OCI-LY3 (cell line): ENCODE results near the gene RBMS3.
A peak's percentile ranks its signal among the peaks of the same experiment; 100 is the strongest.

Experiments used
- H2AFZ ChIP-seq: fragments of 200-600, 300-600 bp; shearing (Covaris generic); 2 replicates; pipeline ENCODE4 v1.6.0; 2014; ENCODE audit warnings: antibody characterized with exemption, low read depth, low read length
- H3K27ac ChIP-seq: fragments of 200-600, 300-600 bp; sonication (generic); 2 replicates; pipeline ENCODE4 v1.5.1; 2014; ENCODE audit warnings: mild to moderate bottlenecking, low read length, moderate library complexity, mixed read lengths
- H3K27me3 ChIP-seq: fragments of 200-600, 300-600 bp; sonication (generic); 2 replicates; pipeline ENCODE4 v1.6.1; 2014; ENCODE audit warnings: low read depth, low read length, mixed read lengths
- H3K36me3 ChIP-seq: fragments of 200-600, 300-600 bp; sonication (generic); replicated peaks from 2 replicates; pipeline ENCODE3; 2014; ENCODE audit warnings: low read depth, low read length, mixed read lengths
- H3K4me1 ChIP-seq: fragments of 300-600, 200-600 bp; sonication (generic); 2 replicates; pipeline ENCODE4 v1.6.1; 2014; ENCODE audit warnings: low read length, mixed read lengths
- H3K4me2 ChIP-seq: fragments of 200-600, 300-600 bp; sonication (generic); 2 replicates; pipeline ENCODE4 v1.6.1; 2014; ENCODE audit warnings: low read length, mixed read lengths
- H3K4me3 ChIP-seq: fragments of 300-600, 200-600 bp; sonication (generic); 2 replicates; pipeline ENCODE4 v1.5.1; 2014; ENCODE audit warnings: antibody characterized with exemption, mild to moderate bottlenecking, low read length, moderate library complexity
- H3K79me2 ChIP-seq: fragments of 300-600, 200-600 bp; shearing (Covaris generic); 2 replicates; pipeline ENCODE4 v1.6.1; 2014; ENCODE audit warnings: mild to moderate bottlenecking, low read length, mixed read lengths
- H3K9ac ChIP-seq: fragments of 300-600, 200-600 bp; shearing (Covaris generic); 2 replicates; pipeline ENCODE4 v1.6.0; 2014; ENCODE audit warnings: mild to moderate bottlenecking, low read length, moderate library complexity
- H3K9me3 ChIP-seq: fragments of 200-600, 300-600 bp; shearing (Covaris generic); 2 replicates; pipeline ENCODE4 v1.6.1; 2014; ENCODE audit warnings: low read length, mixed read lengths; ENCODE audit not compliant: insufficient read depth
- H4K20me1 ChIP-seq: fragments of 200-600, 300-600 bp; sonication (generic); 2 replicates; pipeline ENCODE4 v1.6.1; 2016; ENCODE audit warnings: low read length, mixed read lengths; ENCODE audit not compliant: insufficient read depth
- EZH2phosphoT487 ChIP-seq: fragments of 200-600 bp; shearing (Covaris generic); IDR thresholded peaks from 2 replicates; pipeline ENCODE4 v1.6.1; 2018; ENCODE audit warnings: antibody characterized with exemption, mixed run types, low read depth
- TF ChIP-seq, protein P1 (sequence below): fragments of 200-600, 300-600 bp; sonication (generic); IDR thresholded peaks from 2 replicates; pipeline ENCODE4 v1.5.1; 2014; ENCODE audit warnings: antibody characterized with exemption, low read length, low read depth

The RBMS3 gene

DNA sequence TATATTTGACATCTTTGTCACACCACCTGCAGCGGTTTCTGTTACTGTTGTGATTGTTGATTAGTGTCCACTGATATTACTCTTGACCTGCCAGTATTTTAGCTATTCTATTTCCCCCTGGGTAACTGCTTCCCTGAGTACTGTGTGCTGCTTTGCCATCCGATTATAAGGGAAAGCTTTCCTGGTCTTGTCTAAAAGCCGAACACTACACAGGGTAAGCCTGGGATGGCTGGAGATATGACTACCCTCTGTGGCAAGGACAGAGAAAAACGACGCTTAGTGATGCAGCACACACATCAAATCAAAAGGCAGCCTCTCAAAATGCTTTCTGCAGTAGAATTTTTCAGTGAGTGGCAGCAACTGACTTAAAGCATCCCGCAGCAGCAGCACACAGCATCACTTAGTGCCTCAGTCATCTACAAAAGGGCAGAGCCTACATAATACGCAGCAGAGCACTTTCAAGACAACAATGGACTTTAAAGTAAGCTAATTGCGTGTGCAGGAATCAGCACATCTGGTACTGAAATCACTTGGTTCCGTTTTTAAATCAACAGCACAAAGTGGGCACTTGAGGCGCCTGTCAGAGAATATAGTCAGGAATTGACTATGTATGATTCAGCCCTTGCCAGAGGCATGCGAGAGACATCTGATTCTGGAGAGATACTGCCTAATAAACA is 669.2 kb downstream of the RBMS3 start:
- Histone ChIP-seq H3K4me1 (no peaks in the 10 kb centered on the region), H3K9ac (no peak overlapping the region), H3K79me2 (no peaks in the 10 kb centered on the region), H3K27ac (no peak overlapping the region), H3K9me3 (no peaks in the 10 kb centered on the region), H3K36me3 (no peaks in the 10 kb centered on the region), H2AFZ (no peak overlapping the region), H3K4me3 (no peak overlapping the region), H3K27me3 (peaks cover 9% of the 10 kb centered on the region; the same call in 1 of the 2 replicates), H4K20me1 (no peaks in the 10 kb centered on the region), H3K4me2 (peak overlapping the region; percentile 9; the same call in 1 of the 2 replicates)
- TF ChIP-seq, protein P1, sequence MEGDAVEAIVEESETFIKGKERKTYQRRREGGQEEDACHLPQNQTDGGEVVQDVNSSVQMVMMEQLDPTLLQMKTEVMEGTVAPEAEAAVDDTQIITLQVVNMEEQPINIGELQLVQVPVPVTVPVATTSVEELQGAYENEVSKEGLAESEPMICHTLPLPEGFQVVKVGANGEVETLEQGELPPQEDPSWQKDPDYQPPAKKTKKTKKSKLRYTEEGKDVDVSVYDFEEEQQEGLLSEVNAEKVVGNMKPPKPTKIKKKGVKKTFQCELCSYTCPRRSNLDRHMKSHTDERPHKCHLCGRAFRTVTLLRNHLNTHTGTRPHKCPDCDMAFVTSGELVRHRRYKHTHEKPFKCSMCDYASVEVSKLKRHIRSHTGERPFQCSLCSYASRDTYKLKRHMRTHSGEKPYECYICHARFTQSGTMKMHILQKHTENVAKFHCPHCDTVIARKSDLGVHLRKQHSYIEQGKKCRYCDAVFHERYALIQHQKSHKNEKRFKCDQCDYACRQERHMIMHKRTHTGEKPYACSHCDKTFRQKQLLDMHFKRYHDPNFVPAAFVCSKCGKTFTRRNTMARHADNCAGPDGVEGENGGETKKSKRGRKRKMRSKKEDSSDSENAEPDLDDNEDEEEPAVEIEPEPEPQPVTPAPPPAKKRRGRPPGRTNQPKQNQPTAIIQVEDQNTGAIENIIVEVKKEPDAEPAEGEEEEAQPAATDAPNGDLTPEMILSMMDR = no peak
- TF ChIP-seq EZH2phosphoT487 = no peak

DNA sequence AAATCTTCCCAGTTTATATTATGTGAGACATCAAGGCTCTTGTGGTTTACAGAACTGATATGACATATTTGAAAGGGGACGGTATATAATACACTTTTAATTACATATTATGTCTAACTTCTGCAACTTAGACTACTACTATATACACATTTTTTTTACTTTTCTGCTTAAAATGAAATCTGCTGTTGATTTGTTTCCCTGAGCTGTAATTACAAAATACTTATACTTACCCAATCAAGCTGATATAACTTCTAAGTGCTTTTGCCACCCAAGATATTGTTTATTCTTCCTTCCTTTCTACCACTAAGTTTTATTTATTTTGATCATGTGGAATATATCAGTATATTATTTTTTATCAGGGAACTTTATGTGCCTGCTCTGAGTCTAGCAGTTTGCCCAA is 671.6 kb downstream of the RBMS3 start:
- H3K4me3 ChIP-seq = no peak overlapping the region
- TF ChIP-seq, protein P1 = no peak
- TF ChIP-seq EZH2phosphoT487 = no peak
- no peaks in the 10 kb centered on the region for H3K36me3 ChIP-seq
- no peak overlapping the region for H2AFZ ChIP-seq
- H4K20me1 ChIP-seq = no peaks in the 10 kb centered on the region
- no peak overlapping the region for H3K4me2 ChIP-seq
- H3K27ac ChIP-seq = no peak overlapping the region
- H3K27me3 ChIP-seq = peaks cover 9% of the 10 kb centered on the region; the same call in 1 of the 2 replicates
- H3K4me1 ChIP-seq = no peaks in the 10 kb centered on the region
- H3K9me3 ChIP-seq = no peaks in the 10 kb centered on the region
- H3K79me2 ChIP-seq = no peaks in the 10 kb centered on the region
- no peak overlapping the region for H3K9ac ChIP-seq

DNA sequence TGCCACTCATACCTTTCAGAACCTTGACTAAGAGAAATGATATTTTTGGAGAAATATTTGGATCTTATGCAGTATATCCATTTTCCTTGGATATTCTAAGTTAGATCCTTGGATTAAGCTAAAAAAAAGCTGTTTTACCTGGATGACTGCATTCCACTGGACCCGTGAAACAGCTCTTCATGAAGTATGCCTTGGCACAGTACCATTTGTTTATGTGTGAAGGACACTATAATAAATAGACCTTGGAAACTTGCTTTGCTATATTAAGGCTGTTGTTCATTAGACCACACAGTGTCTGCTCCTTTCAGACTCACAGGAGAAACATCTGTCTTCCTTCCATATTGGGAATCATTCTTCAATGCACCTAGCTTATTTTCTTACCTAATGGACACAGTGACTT is 674.5 kb downstream of the RBMS3 start:
- Histone ChIP-seq H3K27me3 (peaks cover 9% of the 10 kb centered on the region; the same call in 1 of the 2 replicates), H4K20me1 (no peaks in the 10 kb centered on the region), H3K79me2 (no peaks in the 10 kb centered on the region), H3K4me2 (no peak overlapping the region), H3K4me1 (no peaks in the 10 kb centered on the region), H3K9me3 (no peaks in the 10 kb centered on the region), H3K9ac (no peak overlapping the region), H3K27ac (no peak overlapping the region), H3K36me3 (no peaks in the 10 kb centered on the region), H2AFZ (no peak overlapping the region), H3K4me3 (no peak overlapping the region)
- TF ChIP-seq, protein P1 = no peak
- TF ChIP-seq EZH2phosphoT487 = no peak

DNA sequence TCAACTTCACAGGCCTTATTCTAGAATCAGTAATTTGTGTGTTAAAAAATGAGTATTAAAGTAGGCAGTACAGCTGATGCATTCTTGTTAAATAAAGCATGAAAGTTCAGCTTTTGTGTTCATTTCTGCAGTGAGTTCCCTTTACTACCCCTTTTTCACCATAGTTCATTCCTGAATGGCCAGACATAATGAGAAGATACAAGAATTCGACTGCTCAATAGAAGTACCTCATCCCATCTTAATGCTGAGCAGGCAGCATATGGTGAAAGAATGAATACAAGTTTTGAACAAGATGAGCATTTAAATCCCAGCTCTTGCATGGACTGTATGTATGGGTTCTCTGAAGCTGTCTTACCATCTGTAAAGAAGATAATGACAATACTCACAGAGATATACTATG is 677.9 kb downstream of the RBMS3 start:
- Histone ChIP-seq H3K36me3 (no peaks in the 10 kb centered on the region), H3K9me3 (no peaks in the 10 kb centered on the region), H3K9ac (no peak overlapping the region), H4K20me1 (no peaks in the 10 kb centered on the region), H3K4me1 (no peaks in the 10 kb centered on the region), H2AFZ (no peak overlapping the region), H3K27me3 (peaks cover 4% of the 10 kb centered on the region; the same call in 1 of the 2 replicates), H3K79me2 (no peaks in the 10 kb centered on the region), H3K4me3 (no peak overlapping the region), H3K27ac (no peak overlapping the region), H3K4me2 (no peak overlapping the region)
- TF ChIP-seq, protein P1 = no peak
- no peak for TF ChIP-seq EZH2phosphoT487
